K562 (cell line): ENCODE results near the gene C19orf47. TPM values are rescaled to one million over a fixed set of nuclear protein-coding genes. Genes with fewer than 3 reads are reported as not detected.

Experiments
- ADNP ChIP-seq: fragments of 200-800 bp; sonication (Bioruptor generic); IDR thresholded peaks from 2 replicates; pipeline ENCODE4 v1.6.1; 2016; ENCODE audit warnings: missing genetic modification characterization, missing compliant biosample characterization
- CXXC5 ChIP-seq: fragments of 250-450 bp; sonication (Bioruptor Pico); IDR thresholded peaks from 2 replicates; pipeline ENCODE4 v1.8.0; 2022; ENCODE audit warnings: inconsistent platforms, mild to moderate bottlenecking, moderate library complexity
- NFYB ChIP-seq: IDR thresholded peaks from 2 replicates; pipeline ENCODE4 v1.6.1; 2011; ENCODE audit warnings: mild to moderate bottlenecking, moderate library complexity; ENCODE audit not compliant: insufficient read length; ENCODE audit errors: extremely low read depth
- PCBP2 ChIP-seq: fragments of 200-400 bp; formaldehyde crosslinking; IDR thresholded peaks from 2 replicates; pipeline ENCODE4 v1.6.1; 2018; ENCODE audit warnings: low read length, low read depth, mild to moderate bottlenecking, moderate library complexity; ENCODE audit not compliant: poor library complexity, severe bottlenecking
- PTTG1 ChIP-seq: fragments of 450-650 bp; IDR thresholded peaks from 2 replicates; pipeline ENCODE4 v1.6.1; 2016; ENCODE audit warnings: low read depth, mild to moderate bottlenecking, missing genetic modification characterization, missing compliant biosample characterization
- RBM14 ChIP-seq: fragments of 200-400 bp; formaldehyde crosslinking; IDR thresholded peaks from 2 replicates; pipeline ENCODE4 v1.6.1; 2018; ENCODE audit warnings: low read depth, mild to moderate bottlenecking, low read length, moderate library complexity, borderline replicate concordance; ENCODE audit not compliant: insufficient read depth
- SOX6 ChIP-seq: fragments of 450-650 bp; IDR thresholded peaks from 2 replicates; pipeline ENCODE4 v1.6.1; 2014; ENCODE audit warnings: mild to moderate bottlenecking
- SPI1 ChIP-seq: IDR thresholded peaks from 2 replicates; pipeline ENCODE4 v1.6.1; 2011; ENCODE audit warnings: low read depth, low read length, control low read depth, borderline replicate concordance
- ZNF253 ChIP-seq: fragments of 250-450 bp; sonication (Bioruptor Pico); conservative IDR thresholded peaks from 2 replicates; pipeline ENCODE4 v1.6.1; 2021; ENCODE audit warnings: mild to moderate bottlenecking
- ZNF274 ChIP-seq: IDR thresholded peaks from 2 replicates; pipeline ENCODE4 v1.6.1; 2011; ENCODE audit warnings: low read depth, mild to moderate bottlenecking, low read length, moderate library complexity, borderline replicate concordance
- ZNF57 ChIP-seq: fragments of 450-650 bp; formaldehyde crosslinking; IDR thresholded peaks from 2 replicates; pipeline ENCODE4 v1.4.0; 2020; ENCODE audit warnings: mild to moderate bottlenecking, moderate library complexity
- polyA plus RNA-seq, 8 experiments: library from polyadenylated mRNA; depleted of rRNA in 4 of 8; stranded (reverse) in 5 of 8; unstranded in 3 of 8; fragments of >200 nt; fragmentation: Nextera tagmentation in 2 of 8; fragmentation: Illumina TruSeq in 1 of 8; extraction: Ambion mirVana in 2 of 8; extraction: Trizol in 1 of 8; gene quantifications; 2 replicates each; pipeline versions ENCODE4 v1.2.1 to v1.2.3, GENCODE V29; 2011 to 2014; ENCODE audit warnings: inconsistent platforms in 1 of 8, missing spikeins in 1 of 8
- total RNA-seq, 7 experiments: library from RNA; depleted of rRNA in 6 of 7; stranded (reverse); fragments of >200 nt in 6 of 7; fragmentation: Illumina TruSeq in 2 of 7; extraction: Trizol in 2 of 7; gene quantifications; 2 replicates each; pipeline versions ENCODE4 v1.2.1 to v1.2.3, GENCODE V29; 2011 to 2021; ENCODE audit warnings: low replicate concordance in 1 of 7
- TF ChIP-seq, protein P1 (sequence below): sonication (generic); formaldehyde crosslinking; IDR thresholded peaks from 2 replicates; pipeline ENCODE4 v1.8.0; 2022; ENCODE audit warnings: mild to moderate bottlenecking, missing genetic modification reagents
- TF ChIP-seq, protein P2 (sequence below): fragments of 450-650 bp; formaldehyde crosslinking; IDR thresholded peaks from 2 replicates; pipeline ENCODE4 v1.4.0; 2020; ENCODE audit warnings: mild to moderate bottlenecking
- TF ChIP-seq, protein P3 (sequence below): fragments of 450-650 bp; IDR thresholded peaks from 2 replicates; pipeline ENCODE4 v1.7.1; 2018; ENCODE audit warnings: mild to moderate bottlenecking, low read depth; ENCODE audit not compliant: partially characterized antibody
- TF ChIP-seq, protein P4 (sequence below): IDR thresholded peaks from 2 replicates; pipeline ENCODE4 v1.6.1; 2014; ENCODE audit warnings: antibody characterized with exemption

C19orf47 gene
- total and polyA plus RNA-seq, 9 of the 15 experiments (the other 6 are each of a cell fraction or from before 2014, with no cell fraction given): 0.08 to 26.1 (median 14.7) TPM

DNA sequence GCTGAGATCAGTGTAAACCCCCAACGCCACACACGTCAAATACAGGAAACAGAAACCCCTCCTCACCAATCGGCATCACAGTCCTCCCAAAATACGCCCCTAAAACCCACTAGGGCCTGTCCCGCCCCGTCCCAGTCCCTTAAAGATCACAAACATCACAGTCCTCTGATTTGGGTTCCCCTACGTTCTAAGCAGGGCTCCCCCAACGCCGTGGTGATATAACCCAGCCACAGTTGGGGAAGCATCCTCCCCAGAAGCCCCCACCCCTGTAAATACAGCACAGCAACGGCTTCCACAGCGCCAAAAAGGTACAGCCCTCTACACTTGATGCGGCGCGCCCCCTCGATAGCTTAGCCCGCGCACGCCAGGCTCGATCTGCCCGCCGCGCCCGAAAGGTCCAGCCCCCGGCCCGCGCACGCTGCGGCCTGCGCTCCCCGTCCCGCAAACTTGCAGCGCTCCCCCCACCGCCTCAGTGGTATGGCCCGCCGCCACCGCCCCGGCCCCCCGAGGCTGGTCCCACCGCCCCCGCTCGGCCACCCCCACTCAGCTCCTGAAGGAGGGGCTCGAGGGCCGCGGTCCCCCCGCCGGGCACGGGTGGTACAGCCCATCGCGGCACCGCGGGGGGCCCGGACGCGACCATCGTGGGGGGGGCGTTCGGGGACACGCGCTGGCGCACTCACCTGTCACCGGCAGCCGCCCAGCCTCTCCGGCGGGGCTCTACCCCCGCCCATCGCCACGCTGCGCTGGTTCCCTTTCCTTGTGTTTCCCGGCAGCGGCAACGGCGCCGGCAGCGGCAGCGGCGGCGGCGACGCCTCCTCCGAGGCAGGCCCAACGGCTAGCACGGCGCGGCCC lies 63.5 kb downstream of the C19orf47 start, which contains the start of gene AKT2 (continued):
- TF ChIP-seq NFYB: no peak
- no peak for TF ChIP-seq ADNP
- TF ChIP-seq SOX6: no peak
- TF ChIP-seq, protein P1, sequence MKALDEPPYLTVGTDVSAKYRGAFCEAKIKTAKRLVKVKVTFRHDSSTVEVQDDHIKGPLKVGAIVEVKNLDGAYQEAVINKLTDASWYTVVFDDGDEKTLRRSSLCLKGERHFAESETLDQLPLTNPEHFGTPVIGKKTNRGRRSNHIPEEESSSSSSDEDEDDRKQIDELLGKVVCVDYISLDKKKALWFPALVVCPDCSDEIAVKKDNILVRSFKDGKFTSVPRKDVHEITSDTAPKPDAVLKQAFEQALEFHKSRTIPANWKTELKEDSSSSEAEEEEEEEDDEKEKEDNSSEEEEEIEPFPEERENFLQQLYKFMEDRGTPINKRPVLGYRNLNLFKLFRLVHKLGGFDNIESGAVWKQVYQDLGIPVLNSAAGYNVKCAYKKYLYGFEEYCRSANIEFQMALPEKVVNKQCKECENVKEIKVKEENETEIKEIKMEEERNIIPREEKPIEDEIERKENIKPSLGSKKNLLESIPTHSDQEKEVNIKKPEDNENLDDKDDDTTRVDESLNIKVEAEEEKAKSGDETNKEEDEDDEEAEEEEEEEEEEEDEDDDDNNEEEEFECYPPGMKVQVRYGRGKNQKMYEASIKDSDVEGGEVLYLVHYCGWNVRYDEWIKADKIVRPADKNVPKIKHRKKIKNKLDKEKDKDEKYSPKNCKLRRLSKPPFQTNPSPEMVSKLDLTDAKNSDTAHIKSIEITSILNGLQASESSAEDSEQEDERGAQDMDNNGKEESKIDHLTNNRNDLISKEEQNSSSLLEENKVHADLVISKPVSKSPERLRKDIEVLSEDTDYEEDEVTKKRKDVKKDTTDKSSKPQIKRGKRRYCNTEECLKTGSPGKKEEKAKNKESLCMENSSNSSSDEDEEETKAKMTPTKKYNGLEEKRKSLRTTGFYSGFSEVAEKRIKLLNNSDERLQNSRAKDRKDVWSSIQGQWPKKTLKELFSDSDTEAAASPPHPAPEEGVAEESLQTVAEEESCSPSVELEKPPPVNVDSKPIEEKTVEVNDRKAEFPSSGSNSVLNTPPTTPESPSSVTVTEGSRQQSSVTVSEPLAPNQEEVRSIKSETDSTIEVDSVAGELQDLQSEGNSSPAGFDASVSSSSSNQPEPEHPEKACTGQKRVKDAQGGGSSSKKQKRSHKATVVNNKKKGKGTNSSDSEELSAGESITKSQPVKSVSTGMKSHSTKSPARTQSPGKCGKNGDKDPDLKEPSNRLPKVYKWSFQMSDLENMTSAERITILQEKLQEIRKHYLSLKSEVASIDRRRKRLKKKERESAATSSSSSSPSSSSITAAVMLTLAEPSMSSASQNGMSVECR (CRISPR knock-in tag): peak; percentile 28; the same call in 1 of the 2 replicates
- TF ChIP-seq, protein P2, sequence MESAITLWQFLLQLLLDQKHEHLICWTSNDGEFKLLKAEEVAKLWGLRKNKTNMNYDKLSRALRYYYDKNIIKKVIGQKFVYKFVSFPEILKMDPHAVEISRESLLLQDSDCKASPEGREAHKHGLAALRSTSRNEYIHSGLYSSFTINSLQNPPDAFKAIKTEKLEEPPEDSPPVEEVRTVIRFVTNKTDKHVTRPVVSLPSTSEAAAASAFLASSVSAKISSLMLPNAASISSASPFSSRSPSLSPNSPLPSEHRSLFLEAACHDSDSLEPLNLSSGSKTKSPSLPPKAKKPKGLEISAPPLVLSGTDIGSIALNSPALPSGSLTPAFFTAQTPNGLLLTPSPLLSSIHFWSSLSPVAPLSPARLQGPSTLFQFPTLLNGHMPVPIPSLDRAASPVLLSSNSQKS: no peak
- TF ChIP-seq RBM14: no peak
- TF ChIP-seq ZNF274: no peak
- no peak for TF ChIP-seq ZNF57
- no peak for TF ChIP-seq PTTG1
- no peak for TF ChIP-seq PCBP2
- TF ChIP-seq, protein P3, sequence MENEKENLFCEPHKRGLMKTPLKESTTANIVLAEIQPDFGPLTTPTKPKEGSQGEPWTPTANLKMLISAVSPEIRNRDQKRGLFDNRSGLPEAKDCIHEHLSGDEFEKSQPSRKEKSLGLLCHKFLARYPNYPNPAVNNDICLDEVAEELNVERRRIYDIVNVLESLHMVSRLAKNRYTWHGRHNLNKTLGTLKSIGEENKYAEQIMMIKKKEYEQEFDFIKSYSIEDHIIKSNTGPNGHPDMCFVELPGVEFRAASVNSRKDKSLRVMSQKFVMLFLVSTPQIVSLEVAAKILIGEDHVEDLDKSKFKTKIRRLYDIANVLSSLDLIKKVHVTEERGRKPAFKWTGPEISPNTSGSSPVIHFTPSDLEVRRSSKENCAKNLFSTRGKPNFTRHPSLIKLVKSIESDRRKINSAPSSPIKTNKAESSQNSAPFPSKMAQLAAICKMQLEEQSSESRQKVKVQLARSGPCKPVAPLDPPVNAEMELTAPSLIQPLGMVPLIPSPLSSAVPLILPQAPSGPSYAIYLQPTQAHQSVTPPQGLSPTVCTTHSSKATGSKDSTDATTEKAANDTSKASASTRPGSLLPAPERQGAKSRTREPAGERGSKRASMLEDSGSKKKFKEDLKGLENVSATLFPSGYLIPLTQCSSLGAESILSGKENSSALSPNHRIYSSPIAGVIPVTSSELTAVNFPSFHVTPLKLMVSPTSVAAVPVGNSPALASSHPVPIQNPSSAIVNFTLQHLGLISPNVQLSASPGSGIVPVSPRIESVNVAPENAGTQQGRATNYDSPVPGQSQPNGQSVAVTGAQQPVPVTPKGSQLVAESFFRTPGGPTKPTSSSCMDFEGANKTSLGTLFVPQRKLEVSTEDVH: no peak
- no peak for TF ChIP-seq SPI1
- TF ChIP-seq CXXC5 (CRISPR knock-in tag): peak; percentile 73
- TF ChIP-seq ZNF253 (CRISPR knock-in tag): no peak
- TF ChIP-seq, protein P4, sequence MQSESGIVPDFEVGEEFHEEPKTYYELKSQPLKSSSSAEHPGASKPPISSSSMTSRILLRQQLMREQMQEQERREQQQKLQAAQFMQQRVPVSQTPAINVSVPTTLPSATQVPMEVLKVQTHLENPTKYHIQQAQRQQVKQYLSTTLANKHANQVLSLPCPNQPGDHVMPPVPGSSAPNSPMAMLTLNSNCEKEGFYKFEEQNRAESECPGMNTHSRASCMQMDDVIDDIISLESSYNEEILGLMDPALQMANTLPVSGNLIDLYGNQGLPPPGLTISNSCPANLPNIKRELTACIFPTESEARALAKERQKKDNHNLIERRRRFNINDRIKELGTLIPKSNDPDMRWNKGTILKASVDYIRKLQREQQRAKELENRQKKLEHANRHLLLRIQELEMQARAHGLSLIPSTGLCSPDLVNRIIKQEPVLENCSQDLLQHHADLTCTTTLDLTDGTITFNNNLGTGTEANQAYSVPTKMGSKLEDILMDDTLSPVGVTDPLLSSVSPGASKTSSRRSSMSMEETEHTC: 0 out of 2 replicates have a peak, but pooled peaks have one; percentile 25
